Mononuclear cell (primary cell): Measurements from ENCODE around the gene CPED1. TPM values are rescaled to one million over a fixed set of nuclear protein-coding genes. Genes with fewer than 3 reads are reported as not detected.

Experiments
- total RNA-seq: library from RNA; depleted of rRNA; stranded (reverse); fragments of >200 nt; gene quantifications from one replicate; pipeline ENCODE4 v1.2.3, GENCODE V29; 2012

CPED1 gene
- total RNA-seq, 1 donor = 4.6 TPM

Other genes starting within 250 kb of the CPED1 start
- not detected for gene TSPAN12, start 130.6 kb upstream of the CPED1 start, total RNA-seq
- 70.0 TPM for gene ING3, start 37.9 kb upstream of the CPED1 start, total RNA-seq